ENCODE data around the gene ZFYVE1. TPM values are rescaled to one million over a fixed set of nuclear protein-coding genes. Genes with fewer than 3 reads are reported as not detected.

Gene ZFYVE1
- total and polyA plus RNA-seq, 10 of the 15 experiments (the other 5 are each of a cell fraction or from before 2014, with no cell fraction given), result 1.2 to 13.3 (median 6.4) TPM

DNA sequence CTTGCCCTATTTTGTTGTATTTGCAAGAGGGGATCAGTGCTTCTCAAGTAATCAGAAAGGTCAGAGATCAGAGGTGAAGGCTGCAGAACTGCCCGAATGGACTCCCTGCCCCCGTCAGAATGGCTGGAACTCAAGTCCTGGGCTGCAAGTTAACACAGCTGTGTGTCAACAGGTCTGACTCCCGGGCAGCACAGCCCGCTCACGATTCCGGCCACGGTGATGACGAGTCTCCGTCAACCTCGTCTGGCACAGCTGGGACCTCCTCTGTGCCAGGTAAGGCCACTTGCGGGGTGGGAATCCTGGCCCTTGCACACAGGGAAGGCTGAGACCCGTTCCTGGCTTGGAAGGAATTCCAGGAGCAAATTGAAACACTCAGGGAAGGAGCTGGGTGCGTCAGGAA lies 87.3 kb downstream of the ZFYVE1 start:
- intact Hi-C loops (cut with micrococcal nuclease; ENCODE audit: unreplicated experiment), result no loop called here
- ChIA-PET RAD21 (ENCODE audit: unreplicated experiment) (interaction anchor here (1.1 kb wide), 1 partner anchor 9 kb away, joined by 3 read pairs; no protein-coding TSS in a partner anchor), POLR2A (no interaction called here), SMC1A (ENCODE audit: uncharacterized antibody, unreplicated experiment) (interaction anchor here (0.8 kb wide), 1 partner anchor 11 kb away, joined by 3 read pairs; no protein-coding TSS in a partner anchor), CTCF (interaction anchor here (2.7 kb wide), 1 partner anchor 9 kb away, joined by 13 read pairs; no protein-coding TSS in a partner anchor)
- ATAC-seq (no peak), FAIRE-seq (no peak), DNase-seq (ENCODE audit: low read depth, low spot score) (no peak)
- in situ Hi-C loops (cut with MboI), result no loop called here
- no peaks in the 10 kb centered on the region for H3K9me3 ChIP-seq (replicated peaks; ENCODE audit: control insufficient read depth, insufficient read depth, low read length)
- TF ChIP-seq, protein P1, sequence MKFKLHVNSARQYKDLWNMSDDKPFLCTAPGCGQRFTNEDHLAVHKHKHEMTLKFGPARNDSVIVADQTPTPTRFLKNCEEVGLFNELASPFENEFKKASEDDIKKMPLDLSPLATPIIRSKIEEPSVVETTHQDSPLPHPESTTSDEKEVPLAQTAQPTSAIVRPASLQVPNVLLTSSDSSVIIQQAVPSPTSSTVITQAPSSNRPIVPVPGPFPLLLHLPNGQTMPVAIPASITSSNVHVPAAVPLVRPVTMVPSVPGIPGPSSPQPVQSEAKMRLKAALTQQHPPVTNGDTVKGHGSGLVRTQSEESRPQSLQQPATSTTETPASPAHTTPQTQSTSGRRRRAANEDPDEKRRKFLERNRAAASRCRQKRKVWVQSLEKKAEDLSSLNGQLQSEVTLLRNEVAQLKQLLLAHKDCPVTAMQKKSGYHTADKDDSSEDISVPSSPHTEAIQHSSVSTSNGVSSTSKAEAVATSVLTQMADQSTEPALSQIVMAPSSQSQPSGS (IDR thresholded peaks at IDR 0.05; ENCODE audit: low read length), result no peak
- TF ChIP-seq CHD2 (IDR thresholded peaks at IDR 0.05; ENCODE audit: borderline replicate concordance, low read depth, low read length) (no peak), CBX5 (IDR thresholded peaks at IDR 0.05; ENCODE audit: low read depth) (no peak), IKZF2 (IDR thresholded peaks at IDR 0.05) (no peak), SP1 (IDR thresholded peaks at IDR 0.05; ENCODE audit: low read depth, low read length) (no peak), MEF2B (IDR thresholded peaks at IDR 0.05; ENCODE audit: partially characterized antibody, poor library complexity, severe bottlenecking) (no peak), CREB1 (IDR thresholded peaks at IDR 0.05; ENCODE audit: low read depth) (no peak), EED (IDR thresholded peaks at IDR 0.05; ENCODE audit: low read depth) (no peak), CREM (IDR thresholded peaks at IDR 0.05; ENCODE audit: low read depth) (no peak)
- TF ChIP-seq, protein P2, sequence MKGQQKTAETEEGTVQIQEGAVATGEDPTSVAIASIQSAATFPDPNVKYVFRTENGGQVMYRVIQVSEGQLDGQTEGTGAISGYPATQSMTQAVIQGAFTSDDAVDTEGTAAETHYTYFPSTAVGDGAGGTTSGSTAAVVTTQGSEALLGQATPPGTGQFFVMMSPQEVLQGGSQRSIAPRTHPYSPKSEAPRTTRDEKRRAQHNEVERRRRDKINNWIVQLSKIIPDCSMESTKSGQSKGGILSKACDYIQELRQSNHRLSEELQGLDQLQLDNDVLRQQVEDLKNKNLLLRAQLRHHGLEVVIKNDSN (IDR thresholded peaks at IDR 0.05; ENCODE audit: borderline replicate concordance, extremely low read length, insufficient read depth, low read depth, low read length), result no peak
- TF ChIP-seq, protein P3, sequence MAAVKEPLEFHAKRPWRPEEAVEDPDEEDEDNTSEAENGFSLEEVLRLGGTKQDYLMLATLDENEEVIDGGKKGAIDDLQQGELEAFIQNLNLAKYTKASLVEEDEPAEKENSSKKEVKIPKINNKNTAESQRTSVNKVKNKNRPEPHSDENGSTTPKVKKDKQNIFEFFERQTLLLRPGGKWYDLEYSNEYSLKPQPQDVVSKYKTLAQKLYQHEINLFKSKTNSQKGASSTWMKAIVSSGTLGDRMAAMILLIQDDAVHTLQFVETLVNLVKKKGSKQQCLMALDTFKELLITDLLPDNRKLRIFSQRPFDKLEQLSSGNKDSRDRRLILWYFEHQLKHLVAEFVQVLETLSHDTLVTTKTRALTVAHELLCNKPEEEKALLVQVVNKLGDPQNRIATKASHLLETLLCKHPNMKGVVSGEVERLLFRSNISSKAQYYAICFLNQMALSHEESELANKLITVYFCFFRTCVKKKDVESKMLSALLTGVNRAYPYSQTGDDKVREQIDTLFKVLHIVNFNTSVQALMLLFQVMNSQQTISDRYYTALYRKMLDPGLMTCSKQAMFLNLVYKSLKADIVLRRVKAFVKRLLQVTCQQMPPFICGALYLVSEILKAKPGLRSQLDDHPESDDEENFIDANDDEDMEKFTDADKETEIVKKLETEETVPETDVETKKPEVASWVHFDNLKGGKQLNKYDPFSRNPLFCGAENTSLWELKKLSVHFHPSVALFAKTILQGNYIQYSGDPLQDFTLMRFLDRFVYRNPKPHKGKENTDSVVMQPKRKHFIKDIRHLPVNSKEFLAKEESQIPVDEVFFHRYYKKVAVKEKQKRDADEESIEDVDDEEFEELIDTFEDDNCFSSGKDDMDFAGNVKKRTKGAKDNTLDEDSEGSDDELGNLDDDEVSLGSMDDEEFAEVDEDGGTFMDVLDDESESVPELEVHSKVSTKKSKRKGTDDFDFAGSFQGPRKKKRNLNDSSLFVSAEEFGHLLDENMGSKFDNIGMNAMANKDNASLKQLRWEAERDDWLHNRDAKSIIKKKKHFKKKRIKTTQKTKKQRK (IDR thresholded peaks at IDR 0.05; ENCODE audit: low read depth, low read length), result no peak
- TF ChIP-seq, protein P4, sequence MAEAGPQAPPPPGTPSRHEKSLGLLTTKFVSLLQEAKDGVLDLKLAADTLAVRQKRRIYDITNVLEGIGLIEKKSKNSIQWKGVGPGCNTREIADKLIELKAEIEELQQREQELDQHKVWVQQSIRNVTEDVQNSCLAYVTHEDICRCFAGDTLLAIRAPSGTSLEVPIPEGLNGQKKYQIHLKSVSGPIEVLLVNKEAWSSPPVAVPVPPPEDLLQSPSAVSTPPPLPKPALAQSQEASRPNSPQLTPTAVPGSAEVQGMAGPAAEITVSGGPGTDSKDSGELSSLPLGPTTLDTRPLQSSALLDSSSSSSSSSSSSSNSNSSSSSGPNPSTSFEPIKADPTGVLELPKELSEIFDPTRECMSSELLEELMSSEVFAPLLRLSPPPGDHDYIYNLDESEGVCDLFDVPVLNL (IDR thresholded peaks at IDR 0.05; ENCODE audit: low read depth, low read length), result no peak
- TF ChIP-seq, protein P5, sequence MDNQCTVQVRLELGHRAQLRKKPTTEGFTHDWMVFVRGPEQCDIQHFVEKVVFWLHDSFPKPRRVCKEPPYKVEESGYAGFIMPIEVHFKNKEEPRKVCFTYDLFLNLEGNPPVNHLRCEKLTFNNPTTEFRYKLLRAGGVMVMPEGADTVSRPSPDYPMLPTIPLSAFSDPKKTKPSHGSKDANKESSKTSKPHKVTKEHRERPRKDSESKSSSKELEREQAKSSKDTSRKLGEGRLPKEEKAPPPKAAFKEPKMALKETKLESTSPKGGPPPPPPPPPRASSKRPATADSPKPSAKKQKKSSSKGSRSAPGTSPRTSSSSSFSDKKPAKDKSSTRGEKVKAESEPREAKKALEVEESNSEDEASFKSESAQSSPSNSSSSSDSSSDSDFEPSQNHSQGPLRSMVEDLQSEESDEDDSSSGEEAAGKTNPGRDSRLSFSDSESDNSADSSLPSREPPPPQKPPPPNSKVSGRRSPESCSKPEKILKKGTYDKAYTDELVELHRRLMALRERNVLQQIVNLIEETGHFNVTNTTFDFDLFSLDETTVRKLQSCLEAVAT (IDR thresholded peaks at IDR 0.05), result no peak
- TF ChIP-seq, protein P6, sequence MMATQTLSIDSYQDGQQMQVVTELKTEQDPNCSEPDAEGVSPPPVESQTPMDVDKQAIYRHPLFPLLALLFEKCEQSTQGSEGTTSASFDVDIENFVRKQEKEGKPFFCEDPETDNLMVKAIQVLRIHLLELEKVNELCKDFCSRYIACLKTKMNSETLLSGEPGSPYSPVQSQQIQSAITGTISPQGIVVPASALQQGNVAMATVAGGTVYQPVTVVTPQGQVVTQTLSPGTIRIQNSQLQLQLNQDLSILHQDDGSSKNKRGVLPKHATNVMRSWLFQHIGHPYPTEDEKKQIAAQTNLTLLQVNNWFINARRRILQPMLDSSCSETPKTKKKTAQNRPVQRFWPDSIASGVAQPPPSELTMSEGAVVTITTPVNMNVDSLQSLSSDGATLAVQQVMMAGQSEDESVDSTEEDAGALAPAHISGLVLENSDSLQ (IDR thresholded peaks at IDR 0.05), result no peak
- no TSS peak for BruUV-seq (replicated peaks)
- no peak overlapping the region for H3K9ac ChIP-seq (ENCODE audit: control insufficient read depth, insufficient read depth, low read length)
- peaks cover 20 to 24% of the 10 kb centered on the region in 2 experiments for H3K36me3 ChIP-seq (ENCODE audit: control insufficient read depth in 2 of 2, insufficient read depth in 2 of 2, low read length in 1 of 2)
- no peak overlapping the region for H3K4me3 ChIP-seq
- no peaks in the 10 kb centered on the region for H4K20me1 ChIP-seq (ENCODE audit: control insufficient read depth, insufficient read depth)
- no peaks in the 10 kb centered on the region for H3K4me1 ChIP-seq (ENCODE audit: control insufficient read depth, insufficient read depth, low read length)
- no peak overlapping the region for H2AFZ ChIP-seq (ENCODE audit: control insufficient read depth, low read depth, low read length)
- H3K27ac ChIP-seq (ENCODE audit: control insufficient read depth, insufficient read depth), result no peak overlapping the region
- 90% methylated on average over 13 of the region's 13 CpGs for WGBS (ENCODE audit: insufficient coverage, insufficient replicate concordance, low lambda C conversion rate, missing lambda C conversion rate)
- no peaks in the 10 kb centered on the region for H3K27me3 ChIP-seq (replicated peaks in 1 of 2; ENCODE audit: control insufficient read depth in 2 of 2, insufficient read depth in 2 of 2, low read length in 1 of 2)
- no peak overlapping the region for H3K4me2 ChIP-seq (ENCODE audit: control insufficient read depth, insufficient read depth)
- no peaks in the 10 kb centered on the region; the same call in 1 of the 2 replicates for H3K79me2 ChIP-seq (ENCODE audit: control insufficient read depth, insufficient read depth, low read length)

Data from GM12878 (cell line).